PC-3 (cell line): ENCODE measurements around the gene CCRL2.

Source experiments
- EZH2 ChIP-seq: fragments of 300-600 bp; sonication (generic); IDR thresholded peaks from one replicate; pipeline ENCODE4 v1.6.1; 2017; ENCODE audit warnings: antibody characterized with exemption, mild to moderate bottlenecking, low read length; ENCODE audit not compliant: unreplicated experiment
- EZH2phosphoT487 ChIP-seq: fragments of 300-600 bp; sonication (generic); IDR thresholded peaks from 2 replicates; pipeline ENCODE4 v1.6.1; 2018; ENCODE audit warnings: mild to moderate bottlenecking, antibody characterized with exemption, low read length, borderline replicate concordance
- TF ChIP-seq, protein P1 (sequence below): fragments of 300-600 bp; sonication (generic); conservative IDR thresholded peaks from 2 replicates; pipeline ENCODE4 v1.5.1; 2017; ENCODE audit warnings: antibody characterized with exemption, low read depth, mild to moderate bottlenecking, low read length

DNA sequence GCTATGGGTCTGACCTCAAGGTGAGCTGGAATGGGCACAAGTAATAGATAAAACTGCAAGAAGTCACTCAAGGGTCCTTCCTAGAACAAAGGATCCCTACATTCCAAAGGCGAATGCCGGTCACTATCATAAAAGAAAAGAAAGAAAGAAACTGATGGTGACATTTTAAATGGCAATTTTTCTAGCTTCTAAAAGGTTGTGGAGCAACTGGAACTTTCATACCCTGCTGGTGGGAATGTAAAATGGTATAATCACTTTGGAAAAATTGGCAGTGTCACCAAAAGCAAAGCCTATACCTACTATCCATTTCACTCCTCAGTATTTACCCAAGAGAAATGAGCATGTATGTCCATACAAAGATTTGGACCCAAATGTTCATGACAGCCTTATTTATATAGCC lies 4.2 kb downstream of the CCRL2 start:
- no peak for TF ChIP-seq EZH2
- TF ChIP-seq, protein P1, sequence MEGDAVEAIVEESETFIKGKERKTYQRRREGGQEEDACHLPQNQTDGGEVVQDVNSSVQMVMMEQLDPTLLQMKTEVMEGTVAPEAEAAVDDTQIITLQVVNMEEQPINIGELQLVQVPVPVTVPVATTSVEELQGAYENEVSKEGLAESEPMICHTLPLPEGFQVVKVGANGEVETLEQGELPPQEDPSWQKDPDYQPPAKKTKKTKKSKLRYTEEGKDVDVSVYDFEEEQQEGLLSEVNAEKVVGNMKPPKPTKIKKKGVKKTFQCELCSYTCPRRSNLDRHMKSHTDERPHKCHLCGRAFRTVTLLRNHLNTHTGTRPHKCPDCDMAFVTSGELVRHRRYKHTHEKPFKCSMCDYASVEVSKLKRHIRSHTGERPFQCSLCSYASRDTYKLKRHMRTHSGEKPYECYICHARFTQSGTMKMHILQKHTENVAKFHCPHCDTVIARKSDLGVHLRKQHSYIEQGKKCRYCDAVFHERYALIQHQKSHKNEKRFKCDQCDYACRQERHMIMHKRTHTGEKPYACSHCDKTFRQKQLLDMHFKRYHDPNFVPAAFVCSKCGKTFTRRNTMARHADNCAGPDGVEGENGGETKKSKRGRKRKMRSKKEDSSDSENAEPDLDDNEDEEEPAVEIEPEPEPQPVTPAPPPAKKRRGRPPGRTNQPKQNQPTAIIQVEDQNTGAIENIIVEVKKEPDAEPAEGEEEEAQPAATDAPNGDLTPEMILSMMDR, result peak; percentile 34; the same call in 1 of the 2 replicates
- no peak for TF ChIP-seq EZH2phosphoT487
